ENCODE measurements around the gene PRR5.

DNA sequence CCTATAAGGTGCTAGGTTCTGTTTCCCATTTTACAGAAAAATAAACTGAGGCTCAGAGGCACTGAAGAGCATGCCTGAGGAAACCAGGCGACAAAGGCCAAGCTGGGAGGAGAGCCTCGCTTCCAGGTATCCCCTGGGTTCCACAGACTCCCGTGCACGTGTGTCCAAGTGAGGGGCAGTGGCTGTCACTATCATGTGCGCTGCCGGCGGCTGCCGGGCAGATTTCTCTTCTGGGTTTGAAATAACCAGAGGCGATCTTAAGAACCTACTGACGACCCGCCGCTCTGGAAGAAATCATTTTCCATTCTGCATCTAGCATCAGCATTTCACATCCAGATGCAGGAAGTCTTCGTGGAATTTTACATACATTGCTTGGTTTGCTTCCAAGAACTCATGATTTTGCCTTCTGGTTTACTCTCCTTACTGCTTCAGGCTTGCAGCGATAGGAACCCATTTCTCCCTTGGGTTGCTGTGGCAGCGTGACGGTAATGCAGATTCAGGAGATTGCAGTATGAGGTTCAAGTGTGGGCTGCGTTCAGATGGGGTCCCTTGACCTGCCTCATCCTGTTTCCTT lies 79.0 kb downstream of the PRR5 start:
- TF ChIP-seq, protein P1, sequence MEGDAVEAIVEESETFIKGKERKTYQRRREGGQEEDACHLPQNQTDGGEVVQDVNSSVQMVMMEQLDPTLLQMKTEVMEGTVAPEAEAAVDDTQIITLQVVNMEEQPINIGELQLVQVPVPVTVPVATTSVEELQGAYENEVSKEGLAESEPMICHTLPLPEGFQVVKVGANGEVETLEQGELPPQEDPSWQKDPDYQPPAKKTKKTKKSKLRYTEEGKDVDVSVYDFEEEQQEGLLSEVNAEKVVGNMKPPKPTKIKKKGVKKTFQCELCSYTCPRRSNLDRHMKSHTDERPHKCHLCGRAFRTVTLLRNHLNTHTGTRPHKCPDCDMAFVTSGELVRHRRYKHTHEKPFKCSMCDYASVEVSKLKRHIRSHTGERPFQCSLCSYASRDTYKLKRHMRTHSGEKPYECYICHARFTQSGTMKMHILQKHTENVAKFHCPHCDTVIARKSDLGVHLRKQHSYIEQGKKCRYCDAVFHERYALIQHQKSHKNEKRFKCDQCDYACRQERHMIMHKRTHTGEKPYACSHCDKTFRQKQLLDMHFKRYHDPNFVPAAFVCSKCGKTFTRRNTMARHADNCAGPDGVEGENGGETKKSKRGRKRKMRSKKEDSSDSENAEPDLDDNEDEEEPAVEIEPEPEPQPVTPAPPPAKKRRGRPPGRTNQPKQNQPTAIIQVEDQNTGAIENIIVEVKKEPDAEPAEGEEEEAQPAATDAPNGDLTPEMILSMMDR (IDR thresholded peaks at IDR 0.05; ENCODE audit: low read depth, low read length): no peak
- no peak for TF ChIP-seq EZH2phosphoT487 (IDR thresholded peaks at IDR 0.05; ENCODE audit: low read depth)

Measured in OCI-LY3 (cell line).